OCI-LY3 (cell line): ENCODE results near the gene ETV6.
"Not testable (repeated sequence)": the region's sequence is repeated elsewhere in the genome, so short reads cannot be mapped to it uniquely, and the experiment has no call there.

Source experiments
- H2AFZ ChIP-seq: fragments of 200-600, 300-600 bp; shearing (Covaris generic); 2 replicates; pipeline ENCODE4 v1.6.0; 2014; ENCODE audit warnings: antibody characterized with exemption, low read depth, low read length
- H3K27ac ChIP-seq: fragments of 200-600, 300-600 bp; sonication (generic); 2 replicates; pipeline ENCODE4 v1.5.1; 2014; ENCODE audit warnings: mild to moderate bottlenecking, low read length, moderate library complexity, mixed read lengths
- H3K27me3 ChIP-seq: fragments of 200-600, 300-600 bp; sonication (generic); 2 replicates; pipeline ENCODE4 v1.6.1; 2014; ENCODE audit warnings: low read depth, low read length, mixed read lengths
- H3K36me3 ChIP-seq: fragments of 200-600, 300-600 bp; sonication (generic); replicated peaks from 2 replicates; pipeline ENCODE3; 2014; ENCODE audit warnings: low read depth, low read length, mixed read lengths
- H3K4me1 ChIP-seq: fragments of 300-600, 200-600 bp; sonication (generic); 2 replicates; pipeline ENCODE4 v1.6.1; 2014; ENCODE audit warnings: low read length, mixed read lengths
- H3K4me2 ChIP-seq: fragments of 200-600, 300-600 bp; sonication (generic); 2 replicates; pipeline ENCODE4 v1.6.1; 2014; ENCODE audit warnings: low read length, mixed read lengths
- H3K4me3 ChIP-seq: fragments of 300-600, 200-600 bp; sonication (generic); 2 replicates; pipeline ENCODE4 v1.5.1; 2014; ENCODE audit warnings: antibody characterized with exemption, mild to moderate bottlenecking, low read length, moderate library complexity
- H3K79me2 ChIP-seq: fragments of 300-600, 200-600 bp; shearing (Covaris generic); 2 replicates; pipeline ENCODE4 v1.6.1; 2014; ENCODE audit warnings: mild to moderate bottlenecking, low read length, mixed read lengths
- H3K9ac ChIP-seq: fragments of 300-600, 200-600 bp; shearing (Covaris generic); 2 replicates; pipeline ENCODE4 v1.6.0; 2014; ENCODE audit warnings: mild to moderate bottlenecking, low read length, moderate library complexity
- H3K9me3 ChIP-seq: fragments of 200-600, 300-600 bp; shearing (Covaris generic); 2 replicates; pipeline ENCODE4 v1.6.1; 2014; ENCODE audit warnings: low read length, mixed read lengths; ENCODE audit not compliant: insufficient read depth
- H4K20me1 ChIP-seq: fragments of 200-600, 300-600 bp; sonication (generic); 2 replicates; pipeline ENCODE4 v1.6.1; 2016; ENCODE audit warnings: low read length, mixed read lengths; ENCODE audit not compliant: insufficient read depth
- CTCF ChIP-seq: fragments of 200-600, 300-600 bp; sonication (generic); IDR thresholded peaks from 2 replicates; pipeline ENCODE4 v1.5.1; 2014; ENCODE audit warnings: antibody characterized with exemption, low read length, low read depth
- EZH2phosphoT487 ChIP-seq: fragments of 200-600 bp; shearing (Covaris generic); IDR thresholded peaks from 2 replicates; pipeline ENCODE4 v1.6.1; 2018; ENCODE audit warnings: antibody characterized with exemption, mixed run types, low read depth

The ETV6 gene

GRCh38 chr12:11622876-11623281 is 26.6 kb upstream of the ETV6 start:
- peak overlapping the region; percentile 26 for H3K4me2 ChIP-seq
- TF ChIP-seq CTCF (peak; percentile 66), EZH2phosphoT487 (no peak)

GRCh38 chr12:11623382-11623781 is 26.1 kb upstream of the ETV6 start:
- H3K4me3 ChIP-seq = no peak overlapping the region
- peak overlapping the region; percentile 8; the same call in 1 of the 2 replicates for H3K9ac ChIP-seq
- H2AFZ ChIP-seq = no peak overlapping the region; the same call in 1 of the 2 replicates
- H3K27me3 ChIP-seq = no peaks in the 10 kb centered on the region
- H3K27ac ChIP-seq = peak overlapping the region; percentile 65
- H3K4me1 ChIP-seq = peaks cover 27% of the 10 kb centered on the region
- peak overlapping the region; percentile 26 for H3K4me2 ChIP-seq
- H3K79me2 ChIP-seq = no peaks in the 10 kb centered on the region
- H3K36me3 ChIP-seq = no peaks in the 10 kb centered on the region
- TF ChIP-seq CTCF = no peak
- TF ChIP-seq EZH2phosphoT487 = no peak
- no peaks in the 10 kb centered on the region for H3K9me3 ChIP-seq
- no peaks in the 10 kb centered on the region for H4K20me1 ChIP-seq

More at GRCh38 chr12:11622876-11623281, 26.6 kb upstream of the ETV6 start:
- Histone ChIP-seq H3K9me3 (no peaks in the 10 kb centered on the region), H3K79me2 (no peaks in the 10 kb centered on the region), H2AFZ (no peak overlapping the region; the same call in 1 of the 2 replicates), H4K20me1 (no peaks in the 10 kb centered on the region), H3K4me1 (peaks cover 23% of the 10 kb centered on the region), H3K4me3 (no peak overlapping the region), H3K9ac (peak overlapping the region; percentile 12; the same call in 1 of the 2 replicates), H3K36me3 (no peaks in the 10 kb centered on the region), H3K27ac (peak overlapping the region; percentile 65), H3K27me3 (no peaks in the 10 kb centered on the region)

- Histone ChIP-seq H3K4me1 (peaks cover 34% of the 10 kb centered on the region), H3K9ac (no peak overlapping the region), H3K4me2 (no peak overlapping the region), H4K20me1 (no peaks in the 10 kb centered on the region), H2AFZ (no peak overlapping the region), H3K9me3 (no peaks in the 10 kb centered on the region), H3K4me3 (no peak overlapping the region), H3K27me3 (no peaks in the 10 kb centered on the region), H3K27ac (no peak overlapping the region), H3K79me2 (no peaks in the 10 kb centered on the region), H3K36me3 (no peaks in the 10 kb centered on the region)
- TF ChIP-seq CTCF = no peak
- TF ChIP-seq EZH2phosphoT487 = no peak
These were observed 25.4 kb upstream of the ETV6 start for GRCh38 chr12:11624116-11624515.

- not testable (repeated sequence) for H3K79me2 ChIP-seq, H3K27ac ChIP-seq, H4K20me1 ChIP-seq, H3K36me3 ChIP-seq, H3K4me2 ChIP-seq, H3K9ac ChIP-seq, H3K27me3 ChIP-seq, H2AFZ ChIP-seq, H3K4me3 ChIP-seq, H3K9me3 ChIP-seq
- H3K4me1 ChIP-seq = peaks cover 32% of the 10 kb centered on the region
These were observed 21.8 kb upstream of the ETV6 start for GRCh38 chr12:11627709-11628108.

GRCh38 chr12:11628353-11628752 is 21.1 kb upstream of the ETV6 start:
- no peak overlapping the region for H3K9ac ChIP-seq
- TF ChIP-seq EZH2phosphoT487 (no peak), CTCF (no peak)

More at GRCh38 chr12:11628353-11628752, 21.1 kb upstream of the ETV6 start:
- Histone ChIP-seq H4K20me1 (no peaks in the 10 kb centered on the region), H2AFZ (no peak overlapping the region), H3K79me2 (no peaks in the 10 kb centered on the region), H3K4me1 (peaks cover 25% of the 10 kb centered on the region), H3K27ac (no peak overlapping the region), H3K4me3 (no peak overlapping the region), H3K27me3 (no peaks in the 10 kb centered on the region), H3K9me3 (no peaks in the 10 kb centered on the region), H3K36me3 (no peaks in the 10 kb centered on the region), H3K4me2 (peak overlapping the region; percentile 34)
